HG03095 (cell line): ENCODE measurements around the gene PNMA8C.
"Not testable (repeated sequence)": the region's sequence is repeated elsewhere in the genome, so short reads cannot be mapped to it uniquely, and the experiment has no call there.

Experiments used
- ATAC-seq: cut with Tn5 transposase; IDR thresholded peaks from one replicate; pipeline ENCODE4 v1.9.1; 2021; ENCODE audit warnings: moderate library complexity; ENCODE audit not compliant: unreplicated experiment

Gene PNMA8C

DNA sequence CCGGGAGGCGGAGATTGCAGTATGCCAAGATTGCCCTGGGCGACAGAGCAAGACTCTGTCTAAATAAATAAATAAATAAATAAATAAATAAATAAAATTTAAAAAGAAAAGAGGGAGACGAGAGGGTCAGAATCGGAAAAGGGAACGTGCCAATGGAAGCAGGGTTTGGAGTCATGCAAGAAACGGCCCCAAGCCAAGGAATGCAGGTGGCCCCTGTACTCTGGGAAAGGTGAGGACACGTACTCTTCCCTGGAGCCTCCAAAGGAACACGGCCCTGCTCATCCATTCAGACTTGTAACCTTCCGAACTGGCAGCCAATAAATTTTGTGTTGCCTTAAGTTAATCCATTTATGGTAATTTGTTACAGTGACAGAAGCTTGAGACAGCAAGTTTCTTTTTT is 19.9 kb upstream of the PNMA8C start:
- no peak for ATAC-seq

DNA sequence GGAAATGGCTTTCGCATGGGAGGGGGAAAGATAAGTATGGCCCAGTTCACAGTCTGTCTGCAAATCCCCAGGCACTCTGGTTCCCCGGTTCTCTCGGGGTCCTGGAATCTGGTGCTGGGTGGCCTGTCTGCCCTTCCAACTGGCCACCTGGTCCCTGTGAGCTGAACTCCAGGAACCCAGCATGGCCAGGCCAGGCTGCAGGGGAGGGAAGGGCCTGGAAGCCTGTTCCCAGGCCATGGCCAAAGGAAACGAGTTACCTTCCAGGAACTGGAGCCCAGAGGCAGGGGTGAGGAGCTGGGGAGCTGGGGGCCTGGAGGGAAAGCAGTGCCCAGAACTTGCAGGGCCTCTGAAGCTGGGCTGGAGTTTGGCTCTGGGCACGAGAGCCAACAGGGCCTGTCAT is 19.1 kb upstream of the PNMA8C start:
- no peak for ATAC-seq

GRCh38 chr19:46447006-46447405 is 18.3 kb upstream of the PNMA8C start:
- no peak for ATAC-seq

GRCh38 chr19:46446021-46446420 is 17.3 kb upstream of the PNMA8C start:
- ATAC-seq, result no peak

GRCh38 chr19:46442808-46443450 is 14.2 kb upstream of the PNMA8C start:
- no peak for ATAC-seq

DNA sequence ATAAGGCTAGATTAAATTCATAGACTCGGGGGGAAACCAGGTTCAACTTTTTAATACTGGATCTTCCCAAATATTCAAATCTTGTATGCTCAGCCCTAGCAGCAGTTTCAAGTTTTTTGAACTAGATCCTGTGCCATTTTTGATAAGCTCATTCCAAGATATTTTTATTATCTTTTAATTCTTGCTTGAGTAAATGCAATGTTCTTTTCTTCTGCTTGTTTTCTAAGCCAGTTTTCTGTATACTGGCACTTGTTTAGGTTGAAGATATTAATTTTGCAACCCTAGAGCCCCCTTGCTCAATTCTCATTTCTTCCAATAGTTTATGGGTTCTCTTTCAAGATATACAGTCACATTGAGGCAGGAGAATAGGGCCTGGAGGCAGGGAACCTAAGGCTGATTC is 13.1 kb upstream of the PNMA8C start:
- no peak for ATAC-seq

DNA sequence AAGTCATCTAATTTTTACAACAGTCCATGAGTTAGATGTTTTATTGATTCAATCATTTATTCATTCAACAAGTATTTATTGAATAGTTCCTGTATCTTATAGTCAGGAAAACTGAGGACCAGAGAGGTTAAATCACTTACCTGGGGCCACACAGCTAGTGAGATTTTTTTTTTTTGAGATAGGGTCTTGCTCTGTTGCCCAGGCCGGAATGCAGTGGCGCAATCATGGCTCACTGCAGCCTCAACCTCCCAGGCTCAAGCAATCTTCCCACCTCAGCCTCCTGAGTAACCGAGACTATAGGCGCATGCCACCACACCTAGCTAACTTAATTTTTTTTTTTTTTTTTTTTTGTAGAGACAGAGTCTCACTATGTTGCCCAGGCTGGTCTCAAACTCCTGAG is 7.0 kb upstream of the PNMA8C start:
- not testable (repeated sequence) for ATAC-seq

DNA sequence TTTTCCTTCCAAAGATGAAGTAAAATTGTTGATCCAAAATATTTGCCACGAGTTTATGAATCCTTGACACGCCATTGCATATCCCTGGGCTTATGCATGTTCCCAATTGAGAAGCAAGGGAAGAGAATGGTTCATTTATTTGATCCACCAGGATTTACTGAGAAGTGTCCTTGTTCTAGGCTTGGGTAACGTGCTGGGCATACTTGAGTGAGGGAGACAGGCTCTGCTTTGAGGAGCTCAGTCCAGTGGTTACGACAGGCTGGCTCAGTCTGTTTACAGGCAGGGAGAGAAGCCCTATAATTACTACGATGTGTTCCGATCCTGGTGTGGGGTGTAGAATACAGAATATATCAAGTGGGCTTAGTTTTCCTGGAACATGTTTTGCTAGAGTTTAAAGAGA is 6.3 kb upstream of the PNMA8C start:
- ATAC-seq, result no peak

GRCh38 chr19:46433470-46433869 is 4.7 kb upstream of the PNMA8C start:
- ATAC-seq, result not testable (repeated sequence)

DNA sequence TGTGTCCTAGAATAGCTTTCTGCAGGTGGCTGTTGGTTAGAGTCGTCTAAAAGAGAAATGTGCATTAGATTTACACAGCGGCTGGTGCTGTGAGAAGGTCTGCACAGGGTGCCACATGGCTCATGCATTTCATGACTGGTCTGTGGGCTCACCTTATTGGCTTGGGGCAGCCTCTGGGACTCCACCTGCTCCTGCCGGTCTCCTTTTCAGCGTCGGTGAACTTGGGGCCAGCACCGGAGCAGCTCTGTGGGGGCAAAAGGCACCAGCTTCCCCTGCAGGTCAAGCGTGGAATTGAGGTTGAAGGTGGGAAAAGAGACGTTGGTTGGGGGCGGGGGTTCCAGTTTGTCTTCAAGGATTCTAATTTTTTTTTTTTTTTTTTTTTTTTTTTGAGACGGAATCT is 3.1 kb upstream of the PNMA8C start:
- no peak for ATAC-seq

- no peak for ATAC-seq
Measured at GRCh38 chr19:46429999-46430398, 1.3 kb upstream of the PNMA8C start.

GRCh38 chr19:46427518-46428045 is 1.2 kb downstream of the PNMA8C start:
- no peak for ATAC-seq

GRCh38 chr19:46426506-46427162 is 2.1 kb downstream of the PNMA8C start:
- ATAC-seq, result no peak

- no peak for ATAC-seq
Measured at GRCh38 chr19:46426035-46426505, 2.7 kb downstream of the PNMA8C start.

DNA sequence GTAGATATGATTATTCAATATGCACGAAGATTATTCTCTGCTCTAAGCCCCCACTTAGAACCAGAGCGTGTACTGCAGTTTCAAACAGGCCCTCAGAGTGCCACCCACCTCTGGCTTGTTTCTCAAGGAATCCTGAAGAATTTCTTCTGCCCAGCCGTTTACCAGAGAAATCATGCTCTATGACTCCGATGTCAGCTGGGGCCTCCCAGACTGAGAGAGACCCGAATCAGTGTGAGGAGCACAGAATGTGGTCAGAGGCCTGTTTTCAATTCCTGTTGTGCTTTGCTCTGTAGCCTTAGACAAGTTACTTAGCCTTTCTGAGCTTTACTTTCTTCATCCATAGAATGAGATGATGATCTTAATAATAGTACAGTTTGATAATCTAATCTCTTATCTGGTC is 5.5 kb downstream of the PNMA8C start:
- no peak for ATAC-seq

- ATAC-seq, result no peak
Measured at GRCh38 chr19:46422344-46422743, 6.4 kb downstream of the PNMA8C start.

- no peak for ATAC-seq
Measured at GRCh38 chr19:46420056-46420455, 8.7 kb downstream of the PNMA8C start.

GRCh38 chr19:46415804-46416709 is 12.7 kb downstream of the PNMA8C start:
- ATAC-seq, result not testable (repeated sequence)

DNA sequence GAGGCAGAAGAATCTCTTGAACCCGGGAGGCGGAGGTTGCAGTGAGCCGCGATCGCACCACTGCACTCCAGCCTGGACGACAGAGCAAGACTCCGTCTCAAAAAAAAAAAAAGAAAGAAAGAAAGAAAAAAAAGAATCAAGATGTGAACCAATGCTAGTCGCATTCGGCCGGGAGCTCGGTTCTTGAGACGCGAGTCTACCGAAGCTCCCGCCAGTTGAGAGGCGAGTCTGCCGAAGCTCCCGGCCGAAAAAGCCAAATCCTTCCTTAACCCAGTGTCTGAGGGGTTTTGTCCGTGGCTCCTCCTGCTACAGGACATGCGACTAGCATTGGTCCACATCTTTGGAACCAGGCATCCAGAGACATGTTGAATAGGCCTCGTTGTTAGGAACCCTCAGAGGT is 13.8 kb downstream of the PNMA8C start:
- ATAC-seq, result not testable (repeated sequence)

DNA sequence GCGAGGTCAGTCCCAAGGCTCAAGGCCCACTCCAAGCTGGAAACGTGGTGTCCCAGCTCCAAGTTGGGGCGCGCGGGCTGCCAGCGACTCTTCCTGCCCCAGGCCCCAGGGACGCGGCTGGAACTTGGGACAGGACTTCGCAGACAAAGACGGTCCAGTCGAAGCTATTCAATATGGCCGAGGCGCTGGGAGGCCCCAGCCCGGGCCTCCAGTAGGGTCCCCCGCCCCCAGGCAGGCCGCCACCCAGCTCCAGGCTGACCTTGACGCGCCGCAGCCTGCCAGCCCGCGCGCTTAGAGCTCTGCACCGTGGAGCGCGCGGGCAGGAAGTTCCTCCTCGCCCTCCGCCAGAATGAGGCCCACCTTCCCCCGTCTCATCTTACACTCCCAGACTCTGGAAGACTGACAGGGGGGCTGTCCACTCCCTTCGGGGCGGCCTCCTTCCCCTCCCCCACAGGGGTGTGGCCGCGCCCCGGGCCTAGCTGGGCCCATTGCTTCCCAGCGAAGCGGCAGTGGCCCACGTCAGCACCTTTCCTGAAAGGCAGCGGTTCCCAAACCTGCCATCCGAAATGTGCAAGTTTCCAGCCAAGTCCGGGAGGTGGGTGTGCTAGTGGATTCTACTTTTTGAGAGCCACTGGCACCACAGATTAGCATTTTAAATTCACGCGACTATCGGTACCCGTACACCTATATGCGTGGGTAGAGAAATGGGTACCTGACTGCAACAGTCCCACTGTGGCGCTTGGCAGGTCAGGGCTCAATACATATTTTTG is 15.3 kb downstream of the PNMA8C start, which contains the start of gene CCDC8:
Gene CCDC8 (minus strand): TSS at position 303 of the 770 bp plus-strand sequence. CDS start 754 bp downstream, outside the sequence.
- ATAC-seq, result no peak
